ENCODE data around the gene MYLIP.

DNA sequence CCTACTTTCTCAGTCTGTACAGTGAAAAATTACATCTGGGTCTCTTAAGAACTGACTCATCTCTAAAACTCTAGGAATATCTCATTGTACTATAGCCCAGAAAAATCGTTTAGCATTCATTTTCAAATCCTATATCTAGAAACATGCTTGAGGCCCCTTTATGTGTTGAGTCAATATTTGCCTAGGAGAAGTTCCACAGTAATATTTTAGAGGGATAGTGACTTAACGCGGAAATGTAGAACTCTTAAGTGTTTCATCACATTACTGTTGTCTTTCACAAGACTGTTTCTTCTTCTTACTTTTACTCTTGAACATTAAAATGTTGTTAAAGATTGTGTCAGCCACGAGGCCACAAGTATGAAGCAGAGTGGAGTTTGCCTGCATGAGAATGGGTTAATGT, 23.0 kb upstream of the MYLIP start:
- TF ChIP-seq CTCF (IDR thresholded peaks at IDR 0.05; ENCODE audit: insufficient read depth, low read length, poor library complexity, severe bottlenecking) (no peak), EZH2phosphoT487 (conservative IDR thresholded peaks at IDR 0.05; ENCODE audit: low read length) (no peak)
